IMR-90 (cell line): Measurements from ENCODE around the gene SF3A2. TPM values are rescaled to one million over a fixed set of nuclear protein-coding genes. Genes with fewer than 3 reads are reported as not detected.

Experiments
- microRNA-seq, 2 experiments: library from miRNA; stranded (forward) in 1 of 2; unstranded in 1 of 2; fragments of 10-50 nt in 1 of 2; fragments of <30 nt in 1 of 2; gene quantifications in 1 of 2; microRNA quantifications in 1 of 2; one replicate each; pipeline versions ENCODE3 to v1.1.0; 2013 to 2020; ENCODE audit not compliant: insufficient read depth in 1 of 2, insufficient read length in 1 of 2, unreplicated experiment in 1 of 2
- polyA plus RNA-seq, 3 experiments: library from polyadenylated mRNA; depleted of rRNA; stranded (reverse); fragments of >200 nt; gene quantifications; 2 replicates each; pipeline ENCODE4 v1.2.3, GENCODE V29; 2012; ENCODE audit warnings: low replicate concordance in 1 of 3
- small RNA-seq, 5 experiments: library from RNA; depleted of rRNA; stranded (forward); fragments of <200 nt; gene quantifications; one replicate each; pipeline ENCODE3, GENCODE V24; 2012
- total RNA-seq: library from RNA; depleted of rRNA; stranded (reverse); fragments of >200 nt; gene quantifications from 2 replicates; pipeline ENCODE4 v1.2.3, GENCODE V29; 2012; rRNA removed

Gene SF3A2
- total and polyA plus RNA-seq, 2 of the 4 experiments (the other 2 are of a cell fraction) = 4.8 to 34.5 TPM

Small RNA genes within 50 kb of the gene (microRNA-seq; reads per million reads assigned to microRNA genes)
- 1.0 to 2.9 reads per million in 2 experiments for gene MIR1227 (ENCODE audit: insufficient read depth in 1 of 2, insufficient read length in 1 of 2, unreplicated experiment in 1 of 2)
- gene MIR4321 (ENCODE audit: unreplicated experiment) = not detected

Small RNA genes within 50 kb of the gene (small RNA-seq; reads per million reads assigned to genes)
- 0 reads per million in 5 experiments for gene MIR1227

Other genes with a start within 250 kb of the SF3A2 start
- gene BTBD2, start 221.1 kb upstream of the SF3A2 start, total RNA-seq = 24.4 and 25.8 TPM in 2 replicates
- gene BTBD2, start 221.1 kb upstream of the SF3A2 start, polyA plus RNA-seq (2012; rRNA removed) = 65.7 and 67.1 TPM in 2 replicates
- gene MKNK2, start 185.6 kb upstream of the SF3A2 start, total RNA-seq = 20.8 and 21.9 TPM in 2 replicates
- gene MKNK2, start 185.6 kb upstream of the SF3A2 start, polyA plus RNA-seq (2012; rRNA removed) = 31.8 and 37.5 TPM in 2 replicates
- 8.9 and 9.3 TPM in 2 replicates for gene MOB3A, start 140.5 kb upstream of the SF3A2 start, total RNA-seq
- gene MOB3A, start 140.5 kb upstream of the SF3A2 start, polyA plus RNA-seq (2012; rRNA removed) = 26.5 and 28.8 TPM in 2 replicates
- gene IZUMO4, start 139.9 kb upstream of the SF3A2 start, total RNA-seq = 0.56 and 0.72 TPM in 2 replicates
- gene IZUMO4, start 139.9 kb upstream of the SF3A2 start, polyA plus RNA-seq (2012; rRNA removed) = 2.8 and 3.4 TPM in 2 replicates
- 75.3 and 76.1 TPM in 2 replicates for gene AP3D1, start 85.3 kb upstream of the SF3A2 start, total RNA-seq
- 129 and 132 TPM in 2 replicates for gene AP3D1, start 85.3 kb upstream of the SF3A2 start, polyA plus RNA-seq (2012; rRNA removed)
- gene DOT1L, start 72.9 kb upstream of the SF3A2 start, total RNA-seq = 2.5 TPM in 2 replicates
- 12.6 and 22.0 TPM in 2 replicates for gene DOT1L, start 72.9 kb upstream of the SF3A2 start, polyA plus RNA-seq (2012; rRNA removed)
- 31.7 and 33.1 TPM in 2 replicates for gene PLEKHJ1, start 495 bp upstream of the SF3A2 start, total RNA-seq
- gene PLEKHJ1, start 495 bp upstream of the SF3A2 start, polyA plus RNA-seq (2012; rRNA removed) = 62.8 and 69.8 TPM in 2 replicates
- under 0.01 TPM in 1 of 2 replicates, not detected in the other for gene AMH, start 12.5 kb downstream of the SF3A2 start, total RNA-seq
- gene AMH, start 12.5 kb downstream of the SF3A2 start, polyA plus RNA-seq (2012; rRNA removed) = 0.86 and 1.5 TPM in 2 replicates
- gene JSRP1, start 19.6 kb downstream of the SF3A2 start, total RNA-seq = not detected in 2 replicates
- gene JSRP1, start 19.6 kb downstream of the SF3A2 start, polyA plus RNA-seq (2012; rRNA removed) = not detected in 2 replicates
- gene PEAK3, start 45.4 kb downstream of the SF3A2 start, total RNA-seq = under 0.01 TPM in 1 of 2 replicates, not detected in the other
- 0.09 and 0.19 TPM in 2 replicates for gene PEAK3, start 45.4 kb downstream of the SF3A2 start, polyA plus RNA-seq (2012; rRNA removed)
- gene LINGO3, start 71.3 kb downstream of the SF3A2 start, total RNA-seq = not detected in 2 replicates
- gene LINGO3, start 71.3 kb downstream of the SF3A2 start, polyA plus RNA-seq (2012; rRNA removed) = not detected in 2 replicates
- 145 and 200 TPM in 2 replicates for gene LSM7, start 91.8 kb downstream of the SF3A2 start, total RNA-seq
- gene LSM7, start 91.8 kb downstream of the SF3A2 start, polyA plus RNA-seq (2012; rRNA removed) = 544 and 708 TPM in 2 replicates
- 3.4 and 4.2 TPM in 2 replicates for gene SPPL2B, start 91.9 kb downstream of the SF3A2 start, total RNA-seq
- 45.7 and 52.0 TPM in 2 replicates for gene SPPL2B, start 91.9 kb downstream of the SF3A2 start, polyA plus RNA-seq (2012; rRNA removed)
- gene TMPRSS9, start 123.4 kb downstream of the SF3A2 start, total RNA-seq = not detected in 2 replicates
- not detected in 2 replicates for gene TMPRSS9, start 123.4 kb downstream of the SF3A2 start, polyA plus RNA-seq (2012; rRNA removed)
- 21.0 and 29.2 TPM in 2 replicates for gene TIMM13, start 190.8 kb downstream of the SF3A2 start, total RNA-seq
- gene TIMM13, start 190.8 kb downstream of the SF3A2 start, polyA plus RNA-seq (2012; rRNA removed) = 62.3 and 93.7 TPM in 2 replicates
- 104 and 108 TPM in 2 replicates for gene LMNB2, start 220.1 kb downstream of the SF3A2 start, total RNA-seq
- gene LMNB2, start 220.1 kb downstream of the SF3A2 start, polyA plus RNA-seq (2012; rRNA removed) = 106 and 117 TPM in 2 replicates
- 28.1 and 30.1 TPM in 2 replicates for gene GADD45B, start 239.3 kb downstream of the SF3A2 start, total RNA-seq
- gene GADD45B, start 239.3 kb downstream of the SF3A2 start, polyA plus RNA-seq (2012; rRNA removed) = 84.0 and 106 TPM in 2 replicates